ENCODE results near the gene CNKSR3. TPM values are rescaled to one million over a fixed set of nuclear protein-coding genes. Genes with fewer than 3 reads are reported as not detected.

Gene CNKSR3
- polyA plus RNA-seq, 1 of the 3 experiments (the other 2 are of a cell fraction): 1.6 TPM

GRCh38 chr6:154384191-154384590 is 126.3 kb downstream of the CNKSR3 start:
- no peaks in the 10 kb centered on the region for H3K79me2 ChIP-seq (ENCODE audit: insufficient read depth)
- 75% methylated on average over 2 of the region's 2 CpGs for WGBS (ENCODE audit: low lambda C conversion rate)
- ChIA-PET CTCF (no interaction called here), POLR2A (no interaction called here)
- H3F3A ChIP-seq (replicated peaks; ENCODE audit: insufficient read depth): peaks cover 20% of the 10 kb centered on the region
- no peak overlapping the region for H3K4me2 ChIP-seq
- H3K27ac ChIP-seq (ENCODE audit: low read depth in 2 of 2, low read length in 1 of 2): no peak overlapping the region
- H3K4me3 ChIP-seq (ENCODE audit: low read depth in 2 of 2, low read length in 1 of 2): no peak overlapping the region
- H3K9me3 ChIP-seq: peaks cover under 1% of the 10 kb centered on the region; the same call in 1 of the 2 replicates
- peaks cover 0 to 3% of the 10 kb centered on the region in 2 experiments for H3K36me3 ChIP-seq (replicated peaks in 1 of 2; ENCODE audit: control insufficient read depth in 1 of 2, insufficient read depth in 2 of 2, low read length in 1 of 2)
- no peak for DNase-seq
- no peak overlapping the region for H3K9ac ChIP-seq
- H3K9me2 ChIP-seq: no peaks in the 10 kb centered on the region
- H3K4me1 ChIP-seq (ENCODE audit: control insufficient read depth in 1 of 2, insufficient read depth in 2 of 2, low read depth in 1 of 2, low read length in 1 of 2): peaks cover 0 to 6% of the 10 kb centered on the region in 2 experiments; a peak in 1 of 4 replicates
- no peaks in the 10 kb centered on the region for H3K27me3 ChIP-seq (ENCODE audit: insufficient read depth)
- no peak for TF ChIP-seq EP300 (IDR thresholded peaks at IDR 0.05; ENCODE audit: borderline replicate concordance in 1 of 2, low read depth in 1 of 2, low read length in 1 of 2)
- TF ChIP-seq CTCF (IDR thresholded peaks at IDR 0.05): no peak
- no peak for TF ChIP-seq PBX3 (IDR thresholded peaks at IDR 0.05)
- TF ChIP-seq NFIC (IDR thresholded peaks at IDR 0.05; ENCODE audit: borderline replicate concordance): no peak
- no peak for TF ChIP-seq RFX5 (IDR thresholded peaks at IDR 0.05; ENCODE audit: low read length)
- no peak for TF ChIP-seq TEAD4 (IDR thresholded peaks at IDR 0.05; ENCODE audit: borderline replicate concordance, insufficient read depth)
- no peak for TF ChIP-seq FOXJ3 (CRISPR knock-in tag; IDR thresholded peaks at IDR 0.05)
- no peak for TF ChIP-seq ELF1 (IDR thresholded peaks at IDR 0.05)
- no peak for TF ChIP-seq RAD21 (IDR thresholded peaks at IDR 0.05; ENCODE audit: low read length)
- TF ChIP-seq MEF2A (IDR thresholded peaks at IDR 0.05; ENCODE audit: borderline replicate concordance, low read depth): no peak
- no peak for TF ChIP-seq FOXM1 (IDR thresholded peaks at IDR 0.05; ENCODE audit: low read depth)
- TF ChIP-seq SIN3A (IDR thresholded peaks at IDR 0.05; ENCODE audit: borderline replicate concordance, low read depth, low read length): no peak
- no peaks in the 10 kb centered on the region for H4K20me1 ChIP-seq (ENCODE audit: insufficient read depth)
- H2AFZ ChIP-seq (ENCODE audit: low read depth): no peak overlapping the region

GRCh38 chr6:154383273-154383672 is 127.2 kb downstream of the CNKSR3 start:
- Histone ChIP-seq H3K79me2 (ENCODE audit: insufficient read depth) (no peaks in the 10 kb centered on the region), H3K9me2 (no peaks in the 10 kb centered on the region), H3K36me3 (replicated peaks in 1 of 2; ENCODE audit: control insufficient read depth in 1 of 2, insufficient read depth in 2 of 2, low read length in 1 of 2) (no peaks in the 10 kb centered on the region), H3K4me3 (ENCODE audit: low read depth in 2 of 2, low read length in 1 of 2) (no peak overlapping the region), H2AFZ (ENCODE audit: low read depth) (no peak overlapping the region), H3F3A (replicated peaks; ENCODE audit: insufficient read depth) (peaks cover 20% of the 10 kb centered on the region), H3K9me3 (no peaks in the 10 kb centered on the region), H3K27me3 (ENCODE audit: insufficient read depth) (no peaks in the 10 kb centered on the region), H3K4me2 (no peak overlapping the region), H4K20me1 (ENCODE audit: insufficient read depth) (no peaks in the 10 kb centered on the region), H3K27ac (ENCODE audit: low read depth in 2 of 2, low read length in 1 of 2) (no peak overlapping the region), H3K9ac (no peak overlapping the region), H3K4me1 (ENCODE audit: control insufficient read depth in 1 of 2, insufficient read depth in 2 of 2, low read depth in 1 of 2, low read length in 1 of 2) (peaks cover 0 to 6% of the 10 kb centered on the region in 2 experiments; a peak in 1 of 4 replicates)
- ChIA-PET POLR2A (no interaction called here), CTCF (interaction anchor here (0.7 kb wide), 1 partner anchor 159 kb away, joined by 3 read pairs; no protein-coding TSS in a partner anchor)
- no peak for TF ChIP-seq SMC3 (IDR thresholded peaks at IDR 0.05; ENCODE audit: low read depth, low read length)
- no peak for TF ChIP-seq TEAD4 (IDR thresholded peaks at IDR 0.05; ENCODE audit: borderline replicate concordance, insufficient read depth)
- TF ChIP-seq CHD2 (IDR thresholded peaks at IDR 0.05; ENCODE audit: low read length, partially characterized antibody): no peak
- no peak for TF ChIP-seq NFIC (IDR thresholded peaks at IDR 0.05; ENCODE audit: borderline replicate concordance)
- no peak for TF ChIP-seq USF2 (IDR thresholded peaks at IDR 0.05; ENCODE audit: borderline replicate concordance, low read depth, low read length)
- TF ChIP-seq RFX5 (IDR thresholded peaks at IDR 0.05; ENCODE audit: low read length): no peak
- TF ChIP-seq RCOR1 (IDR thresholded peaks at IDR 0.05; ENCODE audit: low read length): no peak
- no peak for TF ChIP-seq EP300 (IDR thresholded peaks at IDR 0.05; ENCODE audit: borderline replicate concordance in 1 of 2, low read depth in 1 of 2, low read length in 1 of 2)
- TF ChIP-seq IRF3 (IDR thresholded peaks at IDR 0.05; ENCODE audit: low read depth, low read length): no peak
- no peak for TF ChIP-seq YY1 (IDR thresholded peaks at IDR 0.05; ENCODE audit: low read depth)
- no peak for TF ChIP-seq CTCF (IDR thresholded peaks at IDR 0.05)
- no peak for TF ChIP-seq TAF1 (IDR thresholded peaks at IDR 0.05; ENCODE audit: borderline replicate concordance, low read depth, low read length)
- DNase-seq: no peak
- WGBS (ENCODE audit: low lambda C conversion rate): 94% methylated on average over 4 of the region's 6 CpGs
